H1 (cell line): ENCODE results near the gene KBTBD3. TPM values are rescaled to one million over a fixed set of nuclear protein-coding genes. Genes with fewer than 3 reads are reported as not detected.

ENCODE experiments used
- CTCF ChIA-PET: fragments of 300-600 bp; sonication (Branson Sonifier 250); formaldehyde crosslinking; loops from one replicate; lab custom pipeline; 2021; ENCODE audit not compliant: partially characterized antibody; lab: Charles Lee
- POLR2A ChIA-PET: fragments of 300-600 bp; sonication (Branson Sonifier 250); formaldehyde crosslinking; loops from one replicate; lab custom pipeline; 2021; ENCODE audit warnings: inconsistent platforms; ENCODE audit not compliant: partially characterized antibody; lab: Charles Lee
- DNase-seq, 2 experiments: peaks; one replicate each; pipeline versions ENCODE4 v3.0.0 to v3.0.0-alpha.2; 2010 to 2022; ENCODE audit warnings: low spot score in 2 of 2, low read depth in 1 of 2, mixed read lengths in 1 of 2
- FAIRE-seq: peaks from 2 replicates; lab custom pipeline; 2011; peaks lifted over from hg19 to GRCh38; lab: Jason Lieb, UNC
- H2AFZ ChIP-seq: 2 replicates; pipeline ENCODE4 v1.8.1; 2012; ENCODE audit warnings: low read length, inconsistent platforms
- H2AK5ac ChIP-seq: 2 replicates; pipeline ENCODE4 v1.6.1; 2013; ENCODE audit warnings: low read depth, low read length
- H2BK120ac ChIP-seq: replicated peaks from 2 replicates; pipeline ENCODE3; 2013; ENCODE audit warnings: low read depth, low read length, inconsistent platforms
- H2BK12ac ChIP-seq: 2 replicates; pipeline ENCODE4 v1.6.1; 2013; ENCODE audit warnings: low read depth, low read length
- H2BK15ac ChIP-seq: 2 replicates; pipeline ENCODE4 v1.6.1; 2013; ENCODE audit warnings: low read length
- H2BK20ac ChIP-seq: 2 replicates; pipeline ENCODE4 v1.6.1; 2013; ENCODE audit warnings: low read length
- H2BK5ac ChIP-seq: 2 replicates; pipeline ENCODE4 v1.6.1; 2013; ENCODE audit warnings: low read depth, low read length
- H3K14ac ChIP-seq: 2 replicates; pipeline ENCODE4 v1.6.1; 2013; ENCODE audit warnings: inconsistent platforms; ENCODE audit not compliant: insufficient read length
- H3K18ac ChIP-seq: 2 replicates; pipeline ENCODE4 v1.6.1; 2013; ENCODE audit warnings: low read length; ENCODE audit errors: extremely low read depth
- H3K23ac ChIP-seq: 2 replicates; pipeline ENCODE4 v1.6.1; 2013; ENCODE audit warnings: inconsistent platforms; ENCODE audit not compliant: insufficient read length
- H3K23me2 ChIP-seq: 2 replicates; pipeline ENCODE4 v1.6.1; 2013; ENCODE audit warnings: low read depth, low read length
- H3K27ac ChIP-seq: 2 replicates; pipeline ENCODE4 v1.6.1; 2011; ENCODE audit warnings: low read depth, low read length, inconsistent platforms
- H3K27me3 ChIP-seq, 4 experiments: replicated peaks in 1 of 4; 1 replicate in 1 of 4; 2 replicates in 3 of 4; pipeline versions ENCODE4 v1.6.1 to v1.8.1; 2011 to 2013; ENCODE audit warnings: low read length in 3 of 4, mild to moderate bottlenecking in 3 of 4, inconsistent platforms in 2 of 4, mixed read lengths in 2 of 4, moderate library complexity in 1 of 4; ENCODE audit not compliant: control insufficient read depth in 3 of 4, insufficient read depth in 3 of 4; ENCODE audit errors: extremely low read depth in 1 of 4
- H3K36me3 ChIP-seq, 4 experiments: 2 replicates each; pipeline versions ENCODE4 v1.6.1 to v1.8.1; 2011 to 2013; ENCODE audit warnings: mild to moderate bottlenecking in 4 of 4, low read length in 3 of 4, moderate library complexity in 2 of 4, control low read depth in 1 of 4, inconsistent platforms in 1 of 4; ENCODE audit not compliant: insufficient read depth in 4 of 4, control insufficient read depth in 2 of 4
- H3K4ac ChIP-seq: replicated peaks from 2 replicates; pipeline ENCODE3; 2013; ENCODE audit warnings: low read length, low read depth, mixed read lengths, inconsistent platforms; ENCODE audit not compliant: insufficient read length
- H3K4me1 ChIP-seq, 4 experiments: replicated peaks in 1 of 4; 1 replicate in 1 of 4; 2 replicates in 3 of 4; pipeline versions ENCODE4 v1.6.1 to v1.8.1; 2011 to 2013; ENCODE audit warnings: low read length in 3 of 4, inconsistent platforms in 2 of 4, mixed read lengths in 1 of 4; ENCODE audit not compliant: insufficient read depth in 4 of 4, control insufficient read depth in 3 of 4
- H3K4me2 ChIP-seq, 2 experiments: 2 replicates each; pipeline versions ENCODE4 v1.6.1 to v1.8.1; 2011 to 2013; ENCODE audit warnings: low read depth in 2 of 2, low read length in 2 of 2, control low read depth in 1 of 2, inconsistent platforms in 1 of 2, mild to moderate bottlenecking in 1 of 2; ENCODE audit not compliant: insufficient read depth in 1 of 2
- H3K4me3 ChIP-seq, 4 experiments: fragments of 200-600, 300-600 bp in 1 of 4; sonication (generic), shearing (Covaris generic), sonication (Bioruptor Twin) in 1 of 4; 2 replicates each; pipeline versions ENCODE4 v1.5.1 to v1.8.1; 2011 to 2016; ENCODE audit warnings: low read length in 4 of 4, low read depth in 3 of 4, control low read depth in 2 of 4, inconsistent platforms in 2 of 4, mild to moderate bottlenecking in 2 of 4, mixed read lengths in 1 of 4, moderate library complexity in 1 of 4; ENCODE audit not compliant: insufficient read depth in 2 of 4; ENCODE audit errors: extremely low read depth in 1 of 4
- H3K56ac ChIP-seq: replicated peaks from 2 replicates; pipeline ENCODE3; 2013; ENCODE audit warnings: low read depth, mild to moderate bottlenecking, mixed read lengths, low read length, inconsistent platforms; ENCODE audit not compliant: insufficient read length
- H3K79me1 ChIP-seq: 2 replicates; pipeline ENCODE4 v1.6.1; 2013; ENCODE audit warnings: low read depth, low read length, control low read depth
- H3K79me2 ChIP-seq, 2 experiments: 2 replicates each; pipeline versions ENCODE4 v1.6.1 to v1.8.1; 2012 to 2013; ENCODE audit warnings: low read length in 2 of 2, mild to moderate bottlenecking in 2 of 2, inconsistent platforms in 1 of 2; ENCODE audit not compliant: insufficient read depth in 2 of 2, control insufficient read depth in 1 of 2
- H3K9ac ChIP-seq, 4 experiments: replicated peaks in 1 of 4; 1 replicate in 1 of 4; 2 replicates in 3 of 4; pipeline versions ENCODE4 v1.6.1 to v1.8.1; 2011 to 2013; ENCODE audit warnings: low read depth in 3 of 4, low read length in 3 of 4, control low read depth in 2 of 4, mild to moderate bottlenecking in 2 of 4, moderate library complexity in 2 of 4, inconsistent platforms in 1 of 4; ENCODE audit errors: extremely low read depth in 1 of 4
- H3K9me3 ChIP-seq, 2 experiments: 2 replicates each; pipeline versions ENCODE4 v1.6.1 to v1.8.1; 2012 to 2013; ENCODE audit warnings: mild to moderate bottlenecking in 2 of 2, moderate library complexity in 2 of 2, control low read depth in 1 of 2, inconsistent platforms in 1 of 2, low read depth in 1 of 2, low read length in 1 of 2, mixed read lengths in 1 of 2; ENCODE audit not compliant: insufficient read depth in 2 of 2
- H4K20me1 ChIP-seq, 2 experiments: replicated peaks in 1 of 2; 2 replicates each; pipeline versions ENCODE3 to v1.8.1; 2011 to 2013; ENCODE audit warnings: inconsistent platforms in 2 of 2, low read length in 2 of 2, mild to moderate bottlenecking in 1 of 2; ENCODE audit not compliant: insufficient read depth in 2 of 2, control insufficient read depth in 1 of 2
- H4K5ac ChIP-seq: 2 replicates; pipeline ENCODE4 v1.6.1; 2013; ENCODE audit warnings: low read length, low read depth, mixed read lengths, inconsistent platforms; ENCODE audit not compliant: insufficient read length
- H4K8ac ChIP-seq: 2 replicates; pipeline ENCODE4 v1.8.0; 2013; ENCODE audit warnings: mild to moderate bottlenecking, moderate library complexity, low read length, inconsistent platforms; ENCODE audit not compliant: insufficient read depth; ENCODE audit errors: extremely low read depth
- H4K91ac ChIP-seq: replicated peaks from 2 replicates; pipeline ENCODE3; 2013; ENCODE audit warnings: low read length, mixed read lengths, inconsistent platforms; ENCODE audit not compliant: insufficient read length
- BACH1 ChIP-seq: IDR thresholded peaks from 2 replicates; pipeline ENCODE4 v1.6.1; 2012; ENCODE audit warnings: low read length, improper control_type of control experiment
- CBX8 ChIP-seq: fragments of 300-800, 300-1000 bp; sonication (generic); IDR thresholded peaks from 2 replicates; pipeline ENCODE4 v1.7.1; 2016; ENCODE audit warnings: low read depth, low read length, borderline replicate concordance
- RBBP5 ChIP-seq: IDR thresholded peaks from 2 replicates; pipeline ENCODE4 v1.7.1; 2012; ENCODE audit warnings: low read depth, mild to moderate bottlenecking, inconsistent platforms, low read length, moderate library complexity, borderline replicate concordance
- USF2 ChIP-seq: IDR thresholded peaks from 2 replicates; pipeline ENCODE4 v1.6.1; 2011; ENCODE audit warnings: low read length, improper control_type of control experiment
- polyA plus RNA-seq, 7 experiments: library from polyadenylated mRNA; depleted of rRNA in 3 of 7; stranded (reverse) in 5 of 7; unstranded in 2 of 7; fragments of >200 nt in 5 of 7; fragments of 200-250 nt in 2 of 7; gene quantifications; 1 replicate in 5 of 7; 2 replicates in 1 of 7; 4 replicates in 1 of 7; pipeline versions ENCODE4 v1.2.1 to v1.2.3, GENCODE V29; 2011 to 2013; ENCODE audit warnings: missing spikeins in 2 of 7, mixed read lengths in 2 of 7
- total RNA-seq: library from RNA; stranded (reverse); fragmentation: NEBNext Ultra II Directional; extraction: Animal tissue kit (Norgen Biotek cat#: 25700); gene quantifications from 2 replicates; pipeline ENCODE4 v1.2.1, GENCODE V29; 2021

Gene KBTBD3
- total and polyA plus RNA-seq, 2 of the 8 experiments (the other 6 are each of a cell fraction or from before 2014, with no cell fraction given), result 1.2 to 6.1 TPM

- POLR2A ChIA-PET, result no interaction called here
- CTCF ChIA-PET, result interaction anchor here (1.6 kb wide), 1 partner anchor 13 kb away, joined by 4 read pairs; no protein-coding TSS in a partner anchor
- no peaks in the 10 kb centered on the region for H3K9me3 ChIP-seq
These were observed 14.1 kb downstream of the KBTBD3 start for GRCh38 chr11:106063009-106063408.

More at GRCh38 chr11:106063009-106063408, 14.1 kb downstream of the KBTBD3 start:
- DNase-seq (no peak), FAIRE-seq (no peak)
- TF ChIP-seq USF2 (no peak), BACH1 (no peak), RBBP5 (no peak), CBX8 (no peak)
- Histone ChIP-seq H3K27me3 (no peaks in the 10 kb centered on the region), H3K4ac (no peak overlapping the region), H2BK20ac (no peak overlapping the region), H3K79me1 (no peaks in the 10 kb centered on the region), H3K14ac (no peak overlapping the region), H3K56ac (no peak overlapping the region), H4K5ac (no peak overlapping the region), H3K27ac (no peak overlapping the region), H3K4me1 (peaks cover 0 to 5% (median 2%) of the 10 kb centered on the region in 4 experiments; a peak in 3 of 7 replicates), H2BK15ac (no peak overlapping the region), H2BK12ac (no peak overlapping the region), H3K9ac (no peak overlapping the region), H3K4me3 (no peak overlapping the region), H2AFZ (no peak overlapping the region), H3K18ac (no peak overlapping the region), H2BK5ac (no peak overlapping the region), H3K23me2 (no peaks in the 10 kb centered on the region), H4K8ac (no peak overlapping the region), H3K23ac (no peak overlapping the region), H2AK5ac (no peak overlapping the region), H3K36me3 (no peaks in the 10 kb centered on the region), H3K79me2 (no peaks in the 10 kb centered on the region), H3K4me2 (no peak overlapping the region), H2BK120ac (no peak overlapping the region), H4K20me1 (no peaks in the 10 kb centered on the region), H4K91ac (no peak overlapping the region)
